Measurements from ENCODE around the gene SAMD1. TPM values are rescaled to one million over a fixed set of nuclear protein-coding genes. Genes with fewer than 3 reads are reported as not detected.

Gene SAMD1
- total RNA-seq, 1 donor from 2014 or later, result 41.7 TPM

DNA sequence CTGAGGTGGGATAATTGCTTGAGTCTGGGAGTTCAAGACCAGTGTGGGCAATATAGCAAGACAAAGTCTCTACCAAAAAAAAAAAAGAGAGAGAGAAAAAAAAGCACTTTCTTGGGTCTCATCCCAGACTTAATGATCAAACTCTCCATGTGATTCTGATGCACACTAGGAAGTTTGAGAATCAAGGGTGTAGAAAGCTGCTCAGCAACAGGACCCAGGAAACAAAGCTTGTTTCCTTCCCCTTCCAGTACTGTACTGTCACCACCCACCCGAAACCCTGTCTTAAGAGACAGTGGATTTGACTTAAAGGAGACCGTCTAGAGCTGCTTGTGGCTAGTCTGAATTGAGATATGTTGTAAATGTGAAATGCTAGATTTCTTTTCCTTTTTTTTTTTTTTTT lies 12.1 kb downstream of the SAMD1 start:
- H3K36me3 ChIP-seq (ENCODE audit: insufficient read depth, low read length), result no peaks in the 10 kb centered on the region
- no peak overlapping the region for H3K27ac ChIP-seq (ENCODE audit: low read depth, low read length)
- H3K4me2 ChIP-seq (ENCODE audit: low read length), result no peak overlapping the region
- Mint-ChIP-seq H3K4me1 (ENCODE audit: low read depth, unreplicated experiment) (peaks cover 8% of the 10 kb centered on the region), H3K9me3 (ENCODE audit: unreplicated experiment) (peaks cover 1% of the 10 kb centered on the region), H3K27ac (ENCODE audit: unreplicated experiment) (no peak overlapping the region), H3K4me3 (ENCODE audit: unreplicated experiment) (no peak overlapping the region), H3K27me3 (ENCODE audit: low read depth, unreplicated experiment) (no peaks in the 10 kb centered on the region), H3K36me3 (ENCODE audit: low read depth, unreplicated experiment) (peaks cover 4% of the 10 kb centered on the region)
- no peaks in the 10 kb centered on the region for H3K27me3 ChIP-seq (ENCODE audit: insufficient read depth, low read length)
- H3K9me3 ChIP-seq (ENCODE audit: insufficient read depth, low read depth, low read length), result no peaks in the 10 kb centered on the region
- FAIRE-seq, result no peak
- H3K79me2 ChIP-seq (ENCODE audit: insufficient read depth, low read length), result no peaks in the 10 kb centered on the region
- no peak for DNase-seq (ENCODE audit: low read depth)
- TF ChIP-seq, protein P1, sequence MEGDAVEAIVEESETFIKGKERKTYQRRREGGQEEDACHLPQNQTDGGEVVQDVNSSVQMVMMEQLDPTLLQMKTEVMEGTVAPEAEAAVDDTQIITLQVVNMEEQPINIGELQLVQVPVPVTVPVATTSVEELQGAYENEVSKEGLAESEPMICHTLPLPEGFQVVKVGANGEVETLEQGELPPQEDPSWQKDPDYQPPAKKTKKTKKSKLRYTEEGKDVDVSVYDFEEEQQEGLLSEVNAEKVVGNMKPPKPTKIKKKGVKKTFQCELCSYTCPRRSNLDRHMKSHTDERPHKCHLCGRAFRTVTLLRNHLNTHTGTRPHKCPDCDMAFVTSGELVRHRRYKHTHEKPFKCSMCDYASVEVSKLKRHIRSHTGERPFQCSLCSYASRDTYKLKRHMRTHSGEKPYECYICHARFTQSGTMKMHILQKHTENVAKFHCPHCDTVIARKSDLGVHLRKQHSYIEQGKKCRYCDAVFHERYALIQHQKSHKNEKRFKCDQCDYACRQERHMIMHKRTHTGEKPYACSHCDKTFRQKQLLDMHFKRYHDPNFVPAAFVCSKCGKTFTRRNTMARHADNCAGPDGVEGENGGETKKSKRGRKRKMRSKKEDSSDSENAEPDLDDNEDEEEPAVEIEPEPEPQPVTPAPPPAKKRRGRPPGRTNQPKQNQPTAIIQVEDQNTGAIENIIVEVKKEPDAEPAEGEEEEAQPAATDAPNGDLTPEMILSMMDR (IDR thresholded peaks at IDR 0.05; ENCODE audit: insufficient read depth, low read depth, low read length), result no peak
- TF ChIP-seq EZH2 (IDR thresholded peaks at IDR 0.05; ENCODE audit: insufficient read depth, low read length), result no peak
- H3K4me3 ChIP-seq (ENCODE audit: insufficient read depth, low read depth, low read length), result no peak overlapping the region
- peaks cover 16% of the 10 kb centered on the region for H3K4me1 ChIP-seq (ENCODE audit: insufficient read depth, low read length)
- H4K20me1 ChIP-seq (ENCODE audit: insufficient read depth, low read length), result no peaks in the 10 kb centered on the region
- H3K9ac ChIP-seq (ENCODE audit: low read length), result no peak overlapping the region
- no peak overlapping the region for H2AFZ ChIP-seq (ENCODE audit: low read depth, low read length)

DNA sequence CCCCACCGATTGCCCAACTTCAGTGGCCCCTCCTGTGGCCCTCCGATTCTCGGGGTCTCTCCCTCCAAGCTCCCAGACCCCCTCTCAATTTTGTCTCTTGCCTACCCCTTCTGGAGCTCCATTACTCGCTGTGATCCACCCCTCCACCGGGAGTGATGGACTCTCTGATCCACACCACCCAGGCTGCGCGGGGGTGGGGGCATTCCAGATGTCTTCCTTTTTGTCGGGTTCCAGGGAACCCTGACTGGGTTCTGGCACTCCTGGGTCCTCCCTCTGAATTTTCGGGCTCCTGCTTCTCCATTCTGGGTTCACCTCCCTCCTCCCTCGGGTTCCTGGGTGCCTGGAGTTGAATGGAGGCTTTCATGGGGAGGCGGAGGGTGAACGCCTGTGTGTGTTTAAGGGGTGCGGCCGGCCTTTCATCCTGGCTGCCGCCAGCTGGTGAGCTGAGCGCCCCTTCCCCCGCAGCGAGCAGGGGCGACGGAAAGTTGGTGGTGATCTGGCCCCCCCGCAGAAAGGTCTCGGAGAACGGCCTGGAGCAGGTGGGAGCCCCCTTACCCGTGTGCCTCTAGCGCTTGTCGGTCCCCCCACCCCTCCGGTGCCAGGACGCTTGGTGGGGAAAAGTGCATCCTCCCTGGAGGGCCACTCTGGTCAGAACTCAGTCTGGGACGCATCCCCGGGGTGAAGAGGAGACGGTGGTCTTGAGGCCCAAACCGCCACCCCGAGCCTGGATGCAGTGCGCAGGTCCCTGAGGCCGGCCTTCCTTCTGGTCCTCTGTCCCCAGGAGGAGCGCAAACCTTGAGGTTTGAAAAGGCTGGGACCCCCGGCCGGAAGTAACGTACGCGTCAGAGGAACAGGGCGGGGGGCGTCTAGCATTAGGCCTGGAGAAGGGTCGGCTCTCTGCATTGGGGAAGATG lies 16.4 kb downstream of the SAMD1 start:
- Histone ChIP-seq H3K27me3 (ENCODE audit: insufficient read depth, low read length) (no peaks in the 10 kb centered on the region), H3K9ac (ENCODE audit: low read length) (peak overlapping the region; percentile 65), H3K27ac (ENCODE audit: low read depth, low read length) (no peak overlapping the region), H3K9me3 (ENCODE audit: insufficient read depth, low read depth, low read length) (no peaks in the 10 kb centered on the region), H3K36me3 (ENCODE audit: insufficient read depth, low read length) (no peaks in the 10 kb centered on the region), H3K4me2 (ENCODE audit: low read length) (peak overlapping the region; percentile 94), H2AFZ (ENCODE audit: low read depth, low read length) (peak overlapping the region; percentile 82), H3K4me3 (ENCODE audit: insufficient read depth, low read depth, low read length) (peak overlapping the region; percentile 59), H3K4me1 (ENCODE audit: insufficient read depth, low read length) (peaks cover 19% of the 10 kb centered on the region), H3K79me2 (ENCODE audit: insufficient read depth, low read length) (no peaks in the 10 kb centered on the region), H4K20me1 (ENCODE audit: insufficient read depth, low read length) (no peaks in the 10 kb centered on the region)
- DNase-seq (ENCODE audit: low read depth) (no peak), FAIRE-seq (no peak)
- peaks cover 4% of the 10 kb centered on the region for H3K36me3 Mint-ChIP-seq (ENCODE audit: low read depth, unreplicated experiment)
- H3K4me3 Mint-ChIP-seq (ENCODE audit: unreplicated experiment), result peak overlapping the region; percentile 90
- TF ChIP-seq, protein P1 (IDR thresholded peaks at IDR 0.05; ENCODE audit: insufficient read depth, low read depth, low read length), result no peak
- no peak for TF ChIP-seq EZH2 (IDR thresholded peaks at IDR 0.05; ENCODE audit: insufficient read depth, low read length)
- H3K9me3 Mint-ChIP-seq (ENCODE audit: unreplicated experiment), result peaks cover 1% of the 10 kb centered on the region
- no peak overlapping the region for H3K27ac Mint-ChIP-seq (ENCODE audit: unreplicated experiment)
- H3K27me3 Mint-ChIP-seq (ENCODE audit: low read depth, unreplicated experiment), result peaks cover 8% of the 10 kb centered on the region
- H3K4me1 Mint-ChIP-seq (ENCODE audit: low read depth, unreplicated experiment), result peaks cover 8% of the 10 kb centered on the region

Data from astrocyte (in vitro differentiated cells and primary cell).